Stimulated activated naive B cell treated with anti-CD40 and anti-IgM and Interleukin-4, amounts not matched to agents 10 μg/mL and 1 μg/mL and 100 μg/mL, for 72 hours (primary cell): ENCODE measurements around the gene GPX7.

ENCODE experiments used
- ATAC-seq, 2 donors: fragments of 150-1000 bp; cut with Tn5 transposase; replicated peaks; 2 replicates each; pipeline ENCODE4 v1.10.0; 2021; ENCODE audit warnings: moderate library complexity in 1 of 2
- DNase-seq: peaks from one replicate; pipeline ENCODE4 v3.0.0; 2021
- H3K27ac Mint-ChIP-seq: one replicate; pipeline ENCODE4 v1.8.0; 2022; ENCODE audit warnings: mild to moderate bottlenecking, mixed read lengths
- H3K27me3 Mint-ChIP-seq, 2 donors: one replicate each; pipeline ENCODE4 v1.8.0; 2022; ENCODE audit warnings: mixed read lengths in 2 of 2
- H3K36me3 Mint-ChIP-seq, 2 donors: one replicate each; pipeline ENCODE4 v1.8.0; 2022; ENCODE audit warnings: mixed read lengths in 2 of 2, mild to moderate bottlenecking in 1 of 2
- H3K4me1 Mint-ChIP-seq, 2 donors: one replicate each; pipeline ENCODE4 v1.8.0; 2022; ENCODE audit warnings: mixed read lengths in 2 of 2, mild to moderate bottlenecking in 1 of 2
- H3K4me3 Mint-ChIP-seq, 2 donors: one replicate each; pipeline ENCODE4 v1.8.0; 2022; ENCODE audit warnings: mild to moderate bottlenecking in 2 of 2, mixed read lengths in 2 of 2, moderate library complexity in 1 of 2
- H3K9me3 Mint-ChIP-seq, 2 donors: one replicate each; pipeline ENCODE4 v1.8.0; 2022; ENCODE audit warnings: mixed read lengths in 2 of 2, mild to moderate bottlenecking in 1 of 2

Gene GPX7

DNA sequence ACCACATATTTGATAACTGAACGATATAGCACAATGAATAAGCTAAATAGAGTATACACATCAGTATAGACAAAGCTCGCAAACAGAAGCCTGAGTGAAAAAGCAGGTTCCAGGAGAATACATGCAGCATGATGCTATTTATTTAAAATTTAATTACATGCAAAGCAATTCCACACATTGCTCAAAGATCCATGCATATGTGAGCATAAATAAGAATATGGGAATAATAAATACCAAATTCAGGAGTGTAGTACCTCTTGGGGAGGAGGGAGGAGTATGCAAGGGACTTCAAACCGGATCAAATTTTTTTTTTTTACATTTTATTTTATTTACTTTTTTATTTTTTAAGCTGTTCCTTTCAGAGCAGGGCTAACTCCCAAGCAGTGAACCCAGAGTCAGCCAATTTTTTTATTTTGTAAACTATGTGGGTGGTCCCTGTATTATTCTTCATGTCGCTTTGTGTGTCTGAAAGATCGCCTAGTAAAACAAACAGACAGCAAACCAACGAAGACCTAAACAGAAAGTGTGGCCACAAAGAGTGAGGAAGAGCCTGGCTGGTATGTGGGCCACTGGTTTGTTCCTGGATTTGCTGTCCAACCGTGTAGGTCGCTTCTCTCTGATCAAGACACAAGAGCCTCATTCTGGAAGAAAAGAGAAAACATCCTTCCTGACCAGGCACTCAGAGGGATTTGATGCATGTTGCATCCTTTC is 26.6 kb downstream of the GPX7 start:
- Mint-ChIP-seq H3K27me3 (no peaks in the 10 kb centered on the region), H3K4me1 (peaks cover 29 to 57% of the 10 kb centered on the region in 2 donors), H3K4me3 (no peak overlapping the region), H3K27ac (peak overlapping the region; percentile 25), H3K9me3 (no peaks in the 10 kb centered on the region), H3K36me3 (peaks cover 6 to 14% of the 10 kb centered on the region in 2 donors)
- DNase-seq (no peak), ATAC-seq (no peak)

- H3K27ac Mint-ChIP-seq: peak overlapping the region; percentile 25
- H3K9me3 Mint-ChIP-seq: no peaks in the 10 kb centered on the region
- H3K4me1 Mint-ChIP-seq: peaks cover 35 to 62% of the 10 kb centered on the region in 2 donors
- no peak for ATAC-seq
- H3K4me3 Mint-ChIP-seq: no peak overlapping the region
- peaks cover 6 to 19% of the 10 kb centered on the region in 2 donors for H3K36me3 Mint-ChIP-seq
- DNase-seq: no peak
- no peaks in the 10 kb centered on the region for H3K27me3 Mint-ChIP-seq
Observed at GRCh38 chr1:52629325-52629643, 27.1 kb downstream of the GPX7 start.

- Mint-ChIP-seq H3K9me3 (no peaks in the 10 kb centered on the region), H3K27me3 (no peaks in the 10 kb centered on the region), H3K4me1 (peaks cover 38 to 66% of the 10 kb centered on the region in 2 donors), H3K27ac (no peak overlapping the region), H3K36me3 (peaks cover 6 to 19% of the 10 kb centered on the region in 2 donors), H3K4me3 (no peak overlapping the region)
- no peak for ATAC-seq
- DNase-seq: no peak
Observed at GRCh38 chr1:52629667-52630066, 27.5 kb downstream of the GPX7 start.

DNA sequence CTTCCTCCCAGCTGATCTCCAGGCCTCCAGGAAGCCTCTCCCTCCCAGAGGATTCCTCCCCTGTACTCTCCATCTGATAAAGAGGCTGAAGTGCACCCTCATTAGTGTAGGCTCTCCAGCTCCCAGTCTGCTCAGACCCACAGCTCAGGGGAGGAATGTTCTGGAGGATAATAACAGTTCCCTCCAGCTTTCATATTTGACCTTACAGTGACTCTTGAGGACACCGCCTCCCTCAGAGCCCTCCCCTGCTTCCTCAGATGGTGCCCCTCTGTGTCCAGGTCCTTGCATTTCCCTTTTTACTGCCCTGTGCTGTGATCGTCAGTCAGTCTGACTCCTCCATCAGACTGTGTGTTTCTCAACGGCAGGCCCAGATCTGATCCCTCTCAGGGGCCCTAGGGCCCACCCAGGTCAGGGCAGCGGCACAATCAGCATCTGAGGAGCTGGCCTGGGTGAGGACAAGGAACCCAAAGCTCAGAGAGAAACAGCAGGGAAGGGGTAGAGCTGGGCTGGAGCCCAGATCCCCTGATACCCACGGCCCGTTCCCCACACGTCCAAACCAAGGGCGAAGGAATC is 29.7 kb downstream of the GPX7 start:
- Mint-ChIP-seq H3K9me3 (no peaks in the 10 kb centered on the region), H3K27ac (peak overlapping the region; percentile 97), H3K4me3 (peak overlapping the region; percentile 89 to 94), H3K36me3 (peaks cover 6 to 19% of the 10 kb centered on the region in 2 donors), H3K27me3 (no peaks in the 10 kb centered on the region), H3K4me1 (peaks cover 46 to 74% of the 10 kb centered on the region in 2 donors)
- ATAC-seq: peak in 1 of 2 donors; percentile 4
- no peak for DNase-seq

GRCh38 chr1:52632732-52633290 is 30.6 kb downstream of the GPX7 start, which contains the start of gene SHISAL2A:
Gene SHISAL2A (plus strand): TSS chr1:52633168. CDS start chr1:52633494, 326 bp downstream.
- H3K27ac Mint-ChIP-seq: peak within 1 kb of the TSS; percentile 97
- no peaks in the 10 kb centered on the region for H3K27me3 Mint-ChIP-seq
- peaks cover 4 to 15% of the 10 kb centered on the region in 2 donors for H3K36me3 Mint-ChIP-seq
- peak; percentile 8 to 13 for ATAC-seq
- peak within 1 kb of the TSS; percentile 89 to 94 for H3K4me3 Mint-ChIP-seq
- H3K4me1 Mint-ChIP-seq: peaks cover 52 to 74% of the 10 kb centered on the region in 2 donors
- no peaks in the 10 kb centered on the region for H3K9me3 Mint-ChIP-seq
- DNase-seq: peak; percentile 47

- peaks cover 5 to 17% of the 10 kb centered on the region in 2 donors for H3K36me3 Mint-ChIP-seq
- no peaks in the 10 kb centered on the region for H3K27me3 Mint-ChIP-seq
- DNase-seq: peak; percentile 21
- ATAC-seq: peak; percentile 1 to 4
- H3K4me3 Mint-ChIP-seq: peak overlapping the region; percentile 89 to 94
- H3K4me1 Mint-ChIP-seq: peaks cover 57 to 78% of the 10 kb centered on the region in 2 donors
- no peaks in the 10 kb centered on the region for H3K9me3 Mint-ChIP-seq
- H3K27ac Mint-ChIP-seq: peak overlapping the region; percentile 97
Observed at GRCh38 chr1:52633291-52633754, 31.2 kb downstream of the GPX7 start.

DNA sequence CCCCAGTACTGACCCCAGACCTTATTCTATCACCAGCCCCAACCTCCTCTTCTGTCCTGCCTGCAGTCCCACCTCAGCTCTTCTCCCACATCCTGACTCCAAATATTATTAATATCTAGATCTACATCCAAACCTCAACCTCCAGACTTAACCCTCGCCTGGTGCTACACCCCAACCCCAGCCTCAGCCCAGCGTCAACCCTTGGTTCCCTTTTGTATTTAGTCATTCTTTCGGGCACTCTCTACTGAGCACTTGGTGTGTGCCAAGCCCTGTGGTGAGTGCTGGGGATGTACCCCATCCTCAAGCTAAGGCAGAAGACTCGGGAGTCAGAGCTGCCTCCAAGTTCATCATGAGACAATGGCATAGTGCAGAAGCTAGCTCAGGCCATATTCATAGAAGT is 31.9 kb downstream of the GPX7 start:
- peak; percentile 36 for DNase-seq
- peak overlapping the region; percentile 97 for H3K27ac Mint-ChIP-seq
- peak overlapping the region; percentile 89 to 94 for H3K4me3 Mint-ChIP-seq
- H3K9me3 Mint-ChIP-seq: no peaks in the 10 kb centered on the region
- no peaks in the 10 kb centered on the region for H3K27me3 Mint-ChIP-seq
- peak in 1 of 2 donors; percentile 20 for ATAC-seq
- H3K4me1 Mint-ChIP-seq: peaks cover 57 to 83% of the 10 kb centered on the region in 2 donors
- H3K36me3 Mint-ChIP-seq: peaks cover 6 to 19% of the 10 kb centered on the region in 2 donors

GRCh38 chr1:52635321-52636089 is 33.3 kb downstream of the GPX7 start:
- peaks cover 10 to 18% of the 10 kb centered on the region in 2 donors for H3K36me3 Mint-ChIP-seq
- no peaks in the 10 kb centered on the region for H3K9me3 Mint-ChIP-seq
- H3K27me3 Mint-ChIP-seq: no peaks in the 10 kb centered on the region
- peaks cover 54 to 81% of the 10 kb centered on the region in 2 donors for H3K4me1 Mint-ChIP-seq
- DNase-seq: no peak
- H3K4me3 Mint-ChIP-seq: peak overlapping the region; percentile 59 to 67
- no peak for ATAC-seq
- H3K27ac Mint-ChIP-seq: peak overlapping the region; percentile 92

DNA sequence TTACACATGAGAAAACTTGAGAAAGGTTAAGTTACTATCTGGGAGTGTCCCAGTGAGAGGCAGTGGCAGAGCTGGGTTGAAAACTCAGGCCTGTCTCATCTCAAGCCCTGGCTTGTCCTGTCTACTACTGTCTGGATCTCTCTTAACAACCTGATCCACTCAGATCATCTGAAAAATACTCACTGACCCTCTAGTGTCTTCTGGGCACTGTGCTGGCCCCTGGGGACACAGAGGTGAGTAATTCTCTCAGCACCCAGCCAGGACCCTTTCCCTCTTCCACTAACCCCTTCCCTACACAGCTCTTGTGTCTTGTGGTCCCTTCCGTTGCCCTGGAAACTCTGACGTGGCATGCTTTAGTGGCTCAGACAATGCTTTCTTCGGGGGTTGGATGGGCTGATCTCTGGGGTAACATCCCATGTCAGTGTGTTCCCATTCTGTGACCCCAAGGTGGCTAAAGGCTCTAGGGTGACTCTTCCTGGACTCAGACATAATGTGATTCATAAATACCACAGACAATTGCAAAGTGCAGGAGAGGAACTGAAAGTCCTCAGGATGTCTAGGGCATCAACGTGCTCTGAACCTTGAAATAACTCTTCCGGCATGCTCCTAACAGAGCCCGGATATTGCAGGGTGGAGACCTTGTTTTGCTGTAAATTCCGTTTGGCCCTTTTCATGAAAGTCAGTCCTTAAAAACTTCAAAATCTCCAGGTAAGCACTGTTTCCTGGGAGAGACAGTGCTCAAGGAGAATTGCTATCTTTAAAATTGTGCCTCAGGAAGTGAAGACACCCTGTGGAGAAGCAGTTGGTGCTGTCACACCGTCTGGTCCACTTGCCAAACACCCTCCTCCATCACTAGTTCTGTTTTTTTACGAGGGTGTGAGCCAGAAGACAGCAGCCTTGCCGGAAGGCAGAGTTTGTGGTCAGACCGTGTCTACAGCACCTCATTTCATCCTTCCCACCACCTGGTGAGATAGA is 34.8 kb downstream of the GPX7 start:
- Mint-ChIP-seq H3K9me3 (peaks cover 0 to 5% of the 10 kb centered on the region in 2 donors), H3K27ac (peak overlapping the region; percentile 100), H3K36me3 (peaks cover 16 to 24% of the 10 kb centered on the region in 2 donors), H3K4me3 (peak overlapping the region; percentile 85 to 86), H3K27me3 (no peaks in the 10 kb centered on the region), H3K4me1 (peaks cover 56 to 85% of the 10 kb centered on the region in 2 donors)
- ATAC-seq: peak; percentile 75 to 79
- DNase-seq: peak; percentile 81

DNA sequence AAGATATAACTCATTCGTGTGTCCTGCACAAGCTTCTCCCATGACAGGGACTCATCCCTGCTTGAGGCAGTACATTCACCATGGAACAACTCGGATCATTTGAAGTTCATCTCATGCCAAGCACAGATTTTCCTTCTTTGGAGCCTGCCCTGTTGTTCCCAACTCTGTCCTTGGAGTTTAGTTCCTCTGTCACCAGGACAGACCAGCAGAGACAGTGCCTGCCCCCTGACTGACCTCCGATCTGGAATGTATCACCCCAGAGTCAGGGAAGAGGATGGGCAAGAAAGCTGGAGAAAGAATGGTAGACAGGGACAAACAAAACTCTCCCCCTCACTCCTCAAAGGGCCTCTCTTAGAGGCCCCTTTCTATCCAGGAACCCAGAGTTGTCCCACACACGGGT is 35.8 kb downstream of the GPX7 start:
- peak overlapping the region; percentile 85 to 86 for H3K4me3 Mint-ChIP-seq
- ATAC-seq (no peak), DNase-seq (no peak)
- peaks cover 19 to 28% of the 10 kb centered on the region in 2 donors for H3K36me3 Mint-ChIP-seq
- H3K27ac Mint-ChIP-seq: peak overlapping the region; percentile 100
- no peaks in the 10 kb centered on the region for H3K27me3 Mint-ChIP-seq
- H3K4me1 Mint-ChIP-seq: peaks cover 55 to 86% of the 10 kb centered on the region in 2 donors
- H3K9me3 Mint-ChIP-seq: peaks cover 0 to 5% of the 10 kb centered on the region in 2 donors

- H3K27me3 Mint-ChIP-seq: no peaks in the 10 kb centered on the region
- H3K4me3 Mint-ChIP-seq: no peak overlapping the region
- ATAC-seq (no peak), DNase-seq (no peak)
- peak overlapping the region; percentile 96 for H3K27ac Mint-ChIP-seq
- peaks cover 30 to 36% of the 10 kb centered on the region in 2 donors for H3K36me3 Mint-ChIP-seq
- peaks cover 45 to 82% of the 10 kb centered on the region in 2 donors for H3K4me1 Mint-ChIP-seq
- H3K9me3 Mint-ChIP-seq: peaks cover 0 to 5% of the 10 kb centered on the region in 2 donors
Observed at GRCh38 chr1:52640697-52641096, 38.5 kb downstream of the GPX7 start.

GRCh38 chr1:52641307-52641706 is 39.1 kb downstream of the GPX7 start:
- DNase-seq: peak; percentile 67
- peak overlapping the region; percentile 96 for H3K27ac Mint-ChIP-seq
- H3K27me3 Mint-ChIP-seq: no peaks in the 10 kb centered on the region
- H3K36me3 Mint-ChIP-seq: peaks cover 30 to 38% of the 10 kb centered on the region in 2 donors
- H3K9me3 Mint-ChIP-seq: peaks cover 0 to 5% of the 10 kb centered on the region in 2 donors
- ATAC-seq: peak; percentile 33 to 38
- peaks cover 45 to 81% of the 10 kb centered on the region in 2 donors for H3K4me1 Mint-ChIP-seq
- H3K4me3 Mint-ChIP-seq: peak overlapping the region; percentile 70 to 71

DNA sequence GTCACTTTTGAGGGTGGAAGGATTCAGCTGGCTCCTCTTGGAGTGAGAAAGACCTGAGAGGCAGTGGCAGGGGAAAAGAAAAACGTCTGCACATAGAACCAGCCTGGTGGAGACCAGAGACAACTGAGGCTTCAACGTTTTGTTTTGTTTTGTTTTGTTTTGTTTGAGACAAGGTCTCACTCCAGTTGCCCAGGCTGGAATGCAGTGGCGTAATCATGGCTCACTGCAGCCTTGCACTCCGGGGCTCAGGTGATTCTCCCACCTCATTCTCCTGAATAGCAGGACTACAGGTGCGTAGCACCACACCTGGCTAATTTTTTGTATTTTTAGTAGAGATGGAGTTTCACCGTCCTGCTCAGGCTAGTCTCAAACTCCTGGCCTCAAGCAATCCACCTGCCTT is 43.1 kb downstream of the GPX7 start:
- DNase-seq (no peak), ATAC-seq (no peak)
- H3K4me3 Mint-ChIP-seq: no peak overlapping the region
- peaks cover 0 to 5% of the 10 kb centered on the region in 2 donors for H3K9me3 Mint-ChIP-seq
- H3K4me1 Mint-ChIP-seq: peaks cover 36 to 64% of the 10 kb centered on the region in 2 donors
- H3K27ac Mint-ChIP-seq: peak overlapping the region; percentile 88
- no peaks in the 10 kb centered on the region for H3K27me3 Mint-ChIP-seq
- peaks cover 36 to 55% of the 10 kb centered on the region in 2 donors for H3K36me3 Mint-ChIP-seq
